Measurements from ENCODE around the gene MLLT1.

The MLLT1 gene

GRCh38 chr19:6241056-6241455 lies 38.7 kb downstream of the MLLT1 start:
- no peak for DNase-seq (ENCODE audit: low read depth)
- H3K4me3 ChIP-seq (ENCODE audit: low read length): no peak overlapping the region
- TF ChIP-seq, protein P1, sequence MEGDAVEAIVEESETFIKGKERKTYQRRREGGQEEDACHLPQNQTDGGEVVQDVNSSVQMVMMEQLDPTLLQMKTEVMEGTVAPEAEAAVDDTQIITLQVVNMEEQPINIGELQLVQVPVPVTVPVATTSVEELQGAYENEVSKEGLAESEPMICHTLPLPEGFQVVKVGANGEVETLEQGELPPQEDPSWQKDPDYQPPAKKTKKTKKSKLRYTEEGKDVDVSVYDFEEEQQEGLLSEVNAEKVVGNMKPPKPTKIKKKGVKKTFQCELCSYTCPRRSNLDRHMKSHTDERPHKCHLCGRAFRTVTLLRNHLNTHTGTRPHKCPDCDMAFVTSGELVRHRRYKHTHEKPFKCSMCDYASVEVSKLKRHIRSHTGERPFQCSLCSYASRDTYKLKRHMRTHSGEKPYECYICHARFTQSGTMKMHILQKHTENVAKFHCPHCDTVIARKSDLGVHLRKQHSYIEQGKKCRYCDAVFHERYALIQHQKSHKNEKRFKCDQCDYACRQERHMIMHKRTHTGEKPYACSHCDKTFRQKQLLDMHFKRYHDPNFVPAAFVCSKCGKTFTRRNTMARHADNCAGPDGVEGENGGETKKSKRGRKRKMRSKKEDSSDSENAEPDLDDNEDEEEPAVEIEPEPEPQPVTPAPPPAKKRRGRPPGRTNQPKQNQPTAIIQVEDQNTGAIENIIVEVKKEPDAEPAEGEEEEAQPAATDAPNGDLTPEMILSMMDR (conservative IDR thresholded peaks at IDR 0.05; ENCODE audit: low read depth, low read length): no peak

GRCh38 chr19:6239871-6240676 lies 39.7 kb downstream of the MLLT1 start:
- TF ChIP-seq, protein P1 (conservative IDR thresholded peaks at IDR 0.05; ENCODE audit: low read depth, low read length): no peak
- DNase-seq (ENCODE audit: low read depth): no peak
- no peak overlapping the region for H3K4me3 ChIP-seq (ENCODE audit: low read length)

DNA sequence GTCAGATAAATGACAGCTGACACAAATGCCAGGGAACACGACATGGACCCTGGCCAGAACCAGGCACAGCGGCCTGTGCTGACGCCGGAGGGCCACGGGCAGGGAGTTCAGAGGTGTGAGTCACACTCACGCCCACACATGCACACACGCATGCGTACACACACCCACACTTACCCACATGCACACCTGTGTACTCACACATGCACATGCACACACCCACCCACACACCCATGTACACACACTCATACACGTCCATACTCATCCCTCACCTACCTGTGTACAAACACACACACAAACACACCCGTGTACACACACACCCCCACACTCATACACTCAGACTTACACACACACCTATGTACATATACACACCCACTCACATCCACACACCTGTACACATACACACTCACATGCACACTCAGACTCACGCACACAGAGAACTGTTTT lies 40.4 kb downstream of the MLLT1 start:
- no peak for DNase-seq (ENCODE audit: low read depth)
- H3K4me3 ChIP-seq (ENCODE audit: low read length): no peak overlapping the region
- TF ChIP-seq, protein P1 (conservative IDR thresholded peaks at IDR 0.05; ENCODE audit: low read depth, low read length): no peak

DNA sequence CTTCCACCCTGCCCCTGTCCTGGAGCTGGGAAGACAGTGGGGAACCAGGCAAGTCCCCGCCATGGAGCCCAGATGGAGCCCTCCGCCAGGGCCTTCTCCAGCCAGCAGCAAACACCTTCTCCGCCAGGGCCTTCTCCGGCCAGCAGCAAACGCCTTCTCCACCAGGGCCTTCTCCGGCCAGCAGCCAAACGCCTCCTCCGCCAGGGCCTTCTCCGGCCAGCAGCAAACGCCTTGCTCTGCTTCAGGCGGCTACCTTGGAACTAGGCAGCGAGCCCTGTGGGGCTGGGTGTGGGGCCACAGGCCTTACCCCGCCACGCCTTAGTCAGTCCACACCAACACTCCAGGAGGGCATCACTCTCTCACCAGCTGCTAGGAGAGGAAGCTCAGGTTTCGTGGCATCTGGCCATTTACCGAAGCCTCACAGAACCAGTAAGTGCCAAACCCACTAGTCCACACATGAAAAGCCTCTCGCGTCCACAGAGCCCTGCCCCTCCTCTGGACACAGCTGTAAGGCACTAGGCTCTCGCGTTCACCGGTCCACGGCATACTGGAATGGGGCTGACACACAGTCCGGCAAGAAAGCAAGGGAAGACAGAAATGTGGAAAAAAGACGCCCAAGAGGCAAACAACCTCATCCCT lies 41.0 kb downstream of the MLLT1 start:
- H3K4me3 ChIP-seq (ENCODE audit: low read length): no peak overlapping the region
- TF ChIP-seq, protein P1 (conservative IDR thresholded peaks at IDR 0.05; ENCODE audit: low read depth, low read length): no peak
- DNase-seq (ENCODE audit: low read depth): no peak

DNA sequence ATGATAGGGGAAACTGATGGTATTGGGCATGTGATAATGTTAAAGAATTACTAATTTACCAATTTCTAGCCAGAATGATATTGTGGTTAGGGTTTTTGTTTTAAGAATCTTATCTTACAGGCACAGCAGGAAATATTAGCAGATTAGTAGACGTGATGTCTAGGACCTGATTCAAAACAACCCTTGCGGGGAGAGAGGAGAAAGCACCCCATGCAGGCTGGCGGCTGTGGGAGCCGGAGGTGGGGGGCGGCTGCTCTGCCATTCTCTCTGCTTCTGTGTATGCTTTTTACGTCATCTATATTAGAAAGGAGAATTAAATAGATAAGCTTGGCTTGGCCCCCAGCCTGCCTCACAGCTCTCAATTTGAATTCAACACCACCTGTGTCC lies 41.5 kb downstream of the MLLT1 start:
- no peak overlapping the region for H3K4me3 ChIP-seq (ENCODE audit: low read length)
- TF ChIP-seq, protein P1 (conservative IDR thresholded peaks at IDR 0.05; ENCODE audit: low read depth, low read length): peak; percentile 14
- no peak for DNase-seq (ENCODE audit: low read depth)

DNA sequence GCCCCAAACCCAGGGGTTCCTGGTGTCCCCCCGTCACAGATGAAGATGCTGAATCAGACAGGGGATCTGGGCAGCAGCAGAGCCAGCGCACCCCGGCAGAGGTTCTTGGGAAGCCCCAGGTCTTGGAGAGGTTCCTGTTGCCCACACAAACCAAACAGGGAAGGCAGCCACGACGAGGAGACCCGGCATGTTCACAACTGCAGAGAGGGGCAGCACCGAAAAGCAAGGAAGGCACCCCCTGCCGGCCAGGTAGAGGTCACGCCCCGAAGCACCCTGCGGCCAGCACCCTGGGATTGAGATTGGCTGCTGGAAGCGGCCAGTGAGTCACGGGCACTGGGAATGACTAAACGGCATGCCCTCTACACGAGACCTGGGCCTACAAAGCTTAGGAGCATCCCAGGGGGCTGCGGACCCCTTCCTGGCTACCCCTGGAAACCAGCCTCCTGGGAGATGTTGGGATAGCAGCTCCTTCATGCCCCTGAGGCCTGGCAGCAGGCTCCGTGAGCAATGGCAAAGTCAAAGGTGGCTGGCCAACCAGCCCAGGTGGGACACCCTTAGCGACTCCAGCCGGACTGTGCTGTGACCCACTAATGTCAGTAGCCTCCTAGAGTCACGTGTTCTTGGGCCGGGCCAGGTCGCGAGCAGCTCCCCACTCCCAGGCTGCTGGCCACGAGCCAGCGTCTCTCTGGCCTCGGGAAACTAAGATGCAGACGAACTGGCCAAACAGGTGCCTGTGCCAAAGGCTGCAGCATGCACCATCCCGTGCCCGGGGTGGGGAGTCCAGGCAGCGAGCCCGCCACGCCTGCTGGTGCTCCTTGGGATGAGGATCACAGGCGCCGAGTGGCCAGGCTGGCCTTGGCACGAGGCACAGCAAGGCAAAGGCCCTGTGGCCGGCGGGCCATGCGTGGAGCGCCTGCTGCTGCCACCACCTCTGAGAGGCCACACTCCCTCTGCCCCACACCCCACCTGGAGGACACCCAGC lies 43.2 kb downstream of the MLLT1 start:
- no peak for DNase-seq (ENCODE audit: low read depth)
- H3K4me3 ChIP-seq (ENCODE audit: low read length): no peak overlapping the region
- TF ChIP-seq, protein P1 (conservative IDR thresholded peaks at IDR 0.05; ENCODE audit: low read depth, low read length): no peak

All from retinal pigment epithelial cell (primary cell).